Cardiac muscle cell (in vitro differentiated cells and primary cell): Measurements from ENCODE around the gene ASMT. TPM values are rescaled to one million over a fixed set of nuclear protein-coding genes. Genes with fewer than 3 reads are reported as not detected.
"Not testable (repeated sequence)": the region's sequence is repeated elsewhere in the genome, so short reads cannot be mapped to it uniquely, and the experiment has no call there.

Experiments used
- DNase-seq, 2 donors: peaks; one replicate each; pipeline versions ENCODE4 v3.0.0 to v3.0.0-alpha.2; 2010 to 2017; ENCODE audit warnings: low read depth in 1 of 2, low spot score in 1 of 2
- H3K27ac ChIP-seq: fragments of 200-600 bp; sonication (generic); 2 replicates; pipeline ENCODE4 v1.5.1; 2016
- H3K27me3 ChIP-seq: fragments of 200-600 bp; sonication (generic); 2 replicates; pipeline ENCODE4 v1.6.0; 2016; ENCODE audit warnings: control low read depth
- H3K36me3 ChIP-seq: fragments of 200-600 bp; sonication (generic); 2 replicates; pipeline ENCODE4 v1.5.1; 2016; ENCODE audit warnings: control low read depth
- H3K4me1 ChIP-seq: fragments of 200-600 bp; sonication (generic); 2 replicates; pipeline ENCODE4 v1.8.1; 2017; ENCODE audit warnings: low read depth, mild to moderate bottlenecking, mixed run types
- H3K4me3 ChIP-seq: fragments of 200-600 bp; sonication (generic); 2 replicates; pipeline ENCODE4 v1.5.1; 2016; ENCODE audit warnings: mild to moderate bottlenecking
- H3K9me3 ChIP-seq: fragments of 200-600 bp; sonication (generic); 2 replicates; pipeline ENCODE4 v1.5.1; 2017; ENCODE audit warnings: low read depth, mild to moderate bottlenecking, control low read depth
- CTCF ChIP-seq: IDR thresholded peaks from 2 replicates; pipeline ENCODE4 v1.5.1; 2012; ENCODE audit warnings: low read depth, mild to moderate bottlenecking, low read length
- polyA plus RNA-seq: library from polyadenylated mRNA; unstranded; fragments of >200 nt; fragmentation: Nextera tagmentation; extraction: Ambion mirVana; gene quantifications from 2 replicates; pipeline ENCODE4 v1.2.1, GENCODE V29; 2016
- total RNA-seq: library from RNA; depleted of rRNA; stranded (reverse); fragments of >200 nt; gene quantifications from 2 replicates; pipeline ENCODE4 v1.2.3, GENCODE V29; 2016

ASMT gene
- total and polyA plus RNA-seq, 2 experiments from 2014 or later, result not detected

- Histone ChIP-seq H3K4me1 (no peaks in the 10 kb centered on the region), H3K27ac (no peak overlapping the region), H3K36me3 (no peaks in the 10 kb centered on the region), H3K27me3 (no peaks in the 10 kb centered on the region), H3K9me3 (no peaks in the 10 kb centered on the region), H3K4me3 (no peak overlapping the region)
- no peak for TF ChIP-seq CTCF
- no peak for DNase-seq
Measured at GRCh38 chrX:1679238-1679637, 64.4 kb downstream of the ASMT start.

GRCh38 chrX:1681439-1681838 is 66.6 kb downstream of the ASMT start:
- no peak for DNase-seq
- H3K9me3 ChIP-seq, result no peaks in the 10 kb centered on the region
- H3K4me3 ChIP-seq, result no peak overlapping the region
- H3K27me3 ChIP-seq, result no peaks in the 10 kb centered on the region
- no peak for TF ChIP-seq CTCF
- no peaks in the 10 kb centered on the region for H3K36me3 ChIP-seq
- H3K4me1 ChIP-seq, result no peaks in the 10 kb centered on the region
- H3K27ac ChIP-seq, result no peak overlapping the region

GRCh38 chrX:1681856-1682255 is 67.0 kb downstream of the ASMT start:
- not testable (repeated sequence) for DNase-seq, H3K4me3 ChIP-seq, H3K27ac ChIP-seq, H3K4me1 ChIP-seq, H3K36me3 ChIP-seq, H3K27me3 ChIP-seq, H3K9me3 ChIP-seq

- H3K27ac ChIP-seq, H3K36me3 ChIP-seq, H3K9me3 ChIP-seq, H3K4me1 ChIP-seq, H3K27me3 ChIP-seq, DNase-seq, H3K4me3 ChIP-seq: not testable (repeated sequence)
Measured at GRCh38 chrX:1682501-1682900, 67.6 kb downstream of the ASMT start.

- not testable (repeated sequence) for H3K4me3 ChIP-seq, H3K36me3 ChIP-seq, H3K27me3 ChIP-seq, DNase-seq, H3K4me1 ChIP-seq, H3K9me3 ChIP-seq, H3K27ac ChIP-seq
Measured at GRCh38 chrX:1684883-1685282, 70.0 kb downstream of the ASMT start.

GRCh38 chrX:1685444-1685880 is 70.6 kb downstream of the ASMT start:
- H3K27me3 ChIP-seq, H3K4me3 ChIP-seq, H3K27ac ChIP-seq, H3K36me3 ChIP-seq, DNase-seq, H3K9me3 ChIP-seq, H3K4me1 ChIP-seq: not testable (repeated sequence)

GRCh38 chrX:1686642-1687041 is 71.8 kb downstream of the ASMT start:
- H3K4me3 ChIP-seq, result no peak overlapping the region
- H3K9me3 ChIP-seq, result no peaks in the 10 kb centered on the region
- H3K27ac ChIP-seq, result no peak overlapping the region
- H3K27me3 ChIP-seq, result no peaks in the 10 kb centered on the region
- no peak for DNase-seq
- TF ChIP-seq CTCF, result no peak
- H3K36me3 ChIP-seq, result no peaks in the 10 kb centered on the region
- no peaks in the 10 kb centered on the region for H3K4me1 ChIP-seq

Other genes with a start within 250 kb of the ASMT start
- 484 and 592 TPM in 2 replicates for gene SLC25A6, start 222.9 kb upstream of the ASMT start, total RNA-seq
- 370 and 468 TPM in 2 replicates for gene SLC25A6, start 222.9 kb upstream of the ASMT start, polyA plus RNA-seq
- gene ASMTL, start 162.2 kb upstream of the ASMT start, total RNA-seq, result 26.2 and 43.8 TPM in 2 replicates
- gene ASMTL, start 162.2 kb upstream of the ASMT start, polyA plus RNA-seq, result 36.5 and 62.9 TPM in 2 replicates
- not detected in 2 replicates for gene P2RY8, start 77.9 kb upstream of the ASMT start, total RNA-seq
- 0.09 TPM in 1 of 2 replicates, not detected in the other for gene P2RY8, start 77.9 kb upstream of the ASMT start, polyA plus RNA-seq
- gene AKAP17A, start 23.5 kb upstream of the ASMT start, total RNA-seq, result 74.3 and 87.4 TPM in 2 replicates
- gene AKAP17A, start 23.5 kb upstream of the ASMT start, polyA plus RNA-seq, result 60.9 and 99.7 TPM in 2 replicates